ENCODE data around the gene SLC27A4. TPM values are rescaled to one million over a fixed set of nuclear protein-coding genes. Genes with fewer than 3 reads are reported as not detected.

SLC27A4 gene
- total RNA-seq, 1 donor from 2014 or later: 9.4 TPM

DNA sequence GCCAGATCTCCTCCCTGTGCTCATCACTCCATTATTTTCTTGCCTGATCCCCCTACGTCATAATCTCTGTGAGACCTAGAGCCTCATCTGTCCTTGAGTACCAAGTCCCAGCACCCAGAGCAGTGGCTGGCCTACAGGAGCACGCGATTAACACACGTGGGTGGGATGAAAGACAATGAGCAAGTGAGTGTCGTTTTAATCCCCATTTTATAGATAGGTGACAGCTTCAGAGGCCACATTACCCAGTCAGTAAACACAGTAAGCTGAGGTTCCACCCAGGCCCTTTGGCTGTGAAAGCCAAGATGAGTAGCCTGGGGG is 35.4 kb upstream of the SLC27A4 start:
- Histone ChIP-seq H3K9me3 (ENCODE audit: control insufficient read depth in 3 of 3, low read length in 3 of 3) (no peaks in the 10 kb centered on the region), H3K4me1 (ENCODE audit: control insufficient read depth in 3 of 3, insufficient read depth in 3 of 3, low read length in 3 of 3) (peaks cover 0 to 4% (median 4%) of the 10 kb centered on the region in 3 donors), H3K9ac (ENCODE audit: low read depth in 1 of 3, low read length in 3 of 3) (no peak overlapping the region), H3K36me3 (ENCODE audit: control insufficient read depth in 3 of 3, insufficient read depth in 3 of 3, low read length in 3 of 3) (peaks cover 12 to 14% (median 12%) of the 10 kb centered on the region in 3 donors), H3K27me3 (ENCODE audit: control insufficient read depth in 3 of 3, insufficient read depth in 3 of 3, low read length in 3 of 3) (no peaks in the 10 kb centered on the region), H3K4me3 (ENCODE audit: low read length in 3 of 3) (no peak overlapping the region), H3K27ac (ENCODE audit: low read depth, low read length) (no peak overlapping the region)

DNA sequence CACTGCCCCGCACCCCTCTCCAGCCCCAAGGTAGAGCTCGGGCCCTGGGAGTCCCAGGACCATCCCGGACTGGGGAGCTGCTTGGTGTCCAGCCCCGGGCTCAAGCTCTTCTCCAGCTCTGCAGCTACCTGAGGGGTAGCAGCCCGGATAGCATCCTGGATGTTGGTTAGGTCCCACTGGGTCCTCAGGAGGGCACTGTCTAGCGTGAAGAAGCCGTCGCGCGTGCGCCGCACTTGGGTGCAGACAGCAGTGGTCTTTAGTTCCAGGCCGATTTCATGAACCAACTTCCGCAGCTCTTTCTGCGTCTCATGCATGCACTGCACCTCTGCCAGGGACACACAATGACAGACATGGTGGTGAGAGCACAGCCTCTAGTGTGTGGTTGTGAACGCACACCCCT is 30.8 kb upstream of the SLC27A4 start:
- Histone ChIP-seq H3K27ac (ENCODE audit: low read depth, low read length) (no peak overlapping the region), H3K4me1 (ENCODE audit: control insufficient read depth in 3 of 3, insufficient read depth in 3 of 3, low read length in 3 of 3) (peaks cover 4 to 15% (median 15%) of the 10 kb centered on the region in 3 donors), H3K4me3 (ENCODE audit: low read length in 3 of 3) (no peak overlapping the region), H3K36me3 (ENCODE audit: control insufficient read depth in 3 of 3, insufficient read depth in 3 of 3, low read length in 3 of 3) (peaks cover 28 to 37% (median 31%) of the 10 kb centered on the region in 3 donors), H3K9ac (ENCODE audit: low read depth in 1 of 3, low read length in 3 of 3) (peak overlapping the region in 2 of 3 donors; percentile 33 to 40), H3K9me3 (ENCODE audit: control insufficient read depth in 3 of 3, low read length in 3 of 3) (no peaks in the 10 kb centered on the region), H3K27me3 (ENCODE audit: control insufficient read depth in 3 of 3, insufficient read depth in 3 of 3, low read length in 3 of 3) (no peaks in the 10 kb centered on the region)

DNA sequence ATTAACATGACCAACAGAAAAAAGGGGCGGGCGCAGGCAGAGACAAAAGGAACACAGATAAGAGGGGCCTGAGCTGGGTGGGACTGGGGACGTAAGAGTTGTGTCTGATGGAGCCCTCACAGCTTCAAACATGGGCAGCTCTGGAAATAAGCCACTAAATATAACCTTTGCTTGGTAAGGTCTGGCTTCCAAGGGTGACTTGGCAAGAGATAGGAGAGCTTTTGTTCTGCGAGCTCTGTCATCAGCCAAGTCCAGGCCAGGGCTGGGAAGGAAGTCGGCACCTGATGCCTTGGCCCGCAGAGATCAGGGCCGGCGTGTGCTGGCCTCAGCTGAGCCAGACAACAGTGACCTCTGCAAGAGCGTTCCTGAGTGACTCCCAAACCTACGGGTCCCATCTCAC is 29.9 kb upstream of the SLC27A4 start:
- H3K4me3 ChIP-seq (ENCODE audit: low read length in 3 of 3): no peak overlapping the region
- no peaks in the 10 kb centered on the region for H3K9me3 ChIP-seq (ENCODE audit: control insufficient read depth in 3 of 3, low read length in 3 of 3)
- H3K9ac ChIP-seq (ENCODE audit: low read depth in 1 of 3, low read length in 3 of 3): peak overlapping the region in 2 of 3 donors; percentile 33 to 55
- no peaks in the 10 kb centered on the region for H3K27me3 ChIP-seq (ENCODE audit: control insufficient read depth in 3 of 3, insufficient read depth in 3 of 3, low read length in 3 of 3)
- H3K27ac ChIP-seq (ENCODE audit: low read depth, low read length): peak overlapping the region; percentile 75
- peaks cover 4 to 15% (median 15%) of the 10 kb centered on the region in 3 donors for H3K4me1 ChIP-seq (ENCODE audit: control insufficient read depth in 3 of 3, insufficient read depth in 3 of 3, low read length in 3 of 3)
- H3K36me3 ChIP-seq (ENCODE audit: control insufficient read depth in 3 of 3, insufficient read depth in 3 of 3, low read length in 3 of 3): peaks cover 36 to 43% (median 39%) of the 10 kb centered on the region in 3 donors

DNA sequence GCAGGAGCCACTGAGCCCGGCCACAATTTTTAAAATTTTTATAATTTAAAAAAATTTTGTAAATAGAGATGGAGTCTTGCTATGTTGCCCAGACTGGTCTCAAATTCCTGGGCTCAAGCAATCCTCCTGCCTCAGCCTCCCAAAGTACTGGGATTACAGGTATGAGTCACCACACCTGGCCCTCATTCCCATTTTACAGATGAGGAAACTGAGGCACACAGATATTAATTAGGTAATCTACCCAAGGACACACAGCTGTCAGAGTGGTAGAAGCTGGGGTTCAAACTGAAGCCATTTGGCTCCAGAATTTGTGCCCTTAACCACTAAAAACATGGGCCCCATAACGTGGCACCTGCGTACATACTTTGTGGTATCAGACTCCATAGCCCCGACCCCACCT is 25.6 kb upstream of the SLC27A4 start:
- H3K27me3 ChIP-seq (ENCODE audit: control insufficient read depth in 3 of 3, insufficient read depth in 3 of 3, low read length in 3 of 3): no peaks in the 10 kb centered on the region
- no peak overlapping the region for H3K27ac ChIP-seq (ENCODE audit: low read depth, low read length)
- no peaks in the 10 kb centered on the region for H3K9me3 ChIP-seq (ENCODE audit: control insufficient read depth in 3 of 3, low read length in 3 of 3)
- H3K4me1 ChIP-seq (ENCODE audit: control insufficient read depth in 3 of 3, insufficient read depth in 3 of 3, low read length in 3 of 3): peaks cover 4 to 14% (median 13%) of the 10 kb centered on the region in 3 donors
- no peak overlapping the region for H3K9ac ChIP-seq (ENCODE audit: low read depth in 1 of 3, low read length in 3 of 3)
- no peak overlapping the region for H3K4me3 ChIP-seq (ENCODE audit: low read length in 3 of 3)
- peaks cover 40 to 56% (median 52%) of the 10 kb centered on the region in 3 donors for H3K36me3 ChIP-seq (ENCODE audit: control insufficient read depth in 3 of 3, insufficient read depth in 3 of 3, low read length in 3 of 3)

DNA sequence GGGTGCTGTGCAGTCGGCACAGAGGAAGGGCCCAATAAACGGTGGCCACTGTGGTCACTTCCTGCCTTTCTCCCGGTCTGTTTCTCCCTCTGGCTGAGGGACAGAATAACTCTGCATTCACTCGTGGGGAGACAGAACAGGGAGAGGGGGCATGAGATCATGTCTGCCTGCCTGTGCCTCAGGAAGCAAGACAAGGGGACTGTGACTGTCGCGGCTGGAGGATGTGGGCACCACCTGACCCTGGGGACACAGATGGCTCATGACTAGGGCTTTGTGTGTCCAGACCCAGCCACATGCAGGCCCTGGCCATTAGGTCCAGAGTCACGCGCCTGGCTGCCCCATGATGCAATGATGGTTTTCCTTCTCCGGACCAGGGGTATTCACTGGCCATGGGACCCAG is 23.9 kb upstream of the SLC27A4 start:
- Histone ChIP-seq H3K4me1 (ENCODE audit: control insufficient read depth in 3 of 3, insufficient read depth in 3 of 3, low read length in 3 of 3) (peaks cover 4 to 5% (median 4%) of the 10 kb centered on the region in 3 donors), H3K4me3 (ENCODE audit: low read length in 3 of 3) (no peak overlapping the region), H3K27ac (ENCODE audit: low read depth, low read length) (no peak overlapping the region), H3K27me3 (ENCODE audit: control insufficient read depth in 3 of 3, insufficient read depth in 3 of 3, low read length in 3 of 3) (no peaks in the 10 kb centered on the region), H3K9ac (ENCODE audit: low read depth in 1 of 3, low read length in 3 of 3) (no peak overlapping the region), H3K9me3 (ENCODE audit: control insufficient read depth in 3 of 3, low read length in 3 of 3) (no peaks in the 10 kb centered on the region), H3K36me3 (ENCODE audit: control insufficient read depth in 3 of 3, insufficient read depth in 3 of 3, low read length in 3 of 3) (peaks cover 30 to 41% (median 41%) of the 10 kb centered on the region in 3 donors)

DNA sequence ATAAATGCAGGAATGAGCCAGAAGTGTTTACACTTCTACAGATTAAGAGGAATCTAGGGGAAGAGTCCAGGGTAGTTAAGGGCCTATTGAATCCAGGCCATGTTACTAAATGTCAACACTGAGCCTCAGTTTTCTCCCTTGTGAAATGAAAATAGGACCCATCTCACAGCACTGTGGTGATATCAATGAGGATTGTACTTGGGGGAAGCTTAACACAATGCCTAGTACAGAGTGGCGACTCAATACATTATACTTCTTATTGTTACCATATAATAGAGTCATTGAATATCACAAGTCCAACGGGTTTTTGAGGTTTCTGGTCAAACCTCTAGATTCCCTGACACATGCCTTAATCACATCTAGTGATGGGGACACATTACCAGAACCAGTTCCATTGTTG is 22.7 kb upstream of the SLC27A4 start:
- H3K27me3 ChIP-seq (ENCODE audit: control insufficient read depth in 3 of 3, insufficient read depth in 3 of 3, low read length in 3 of 3): no peaks in the 10 kb centered on the region
- H3K4me1 ChIP-seq (ENCODE audit: control insufficient read depth in 3 of 3, insufficient read depth in 3 of 3, low read length in 3 of 3): peaks cover 8 to 11% (median 10%) of the 10 kb centered on the region in 3 donors
- H3K4me3 ChIP-seq (ENCODE audit: low read length in 3 of 3): no peak overlapping the region
- H3K36me3 ChIP-seq (ENCODE audit: control insufficient read depth in 3 of 3, insufficient read depth in 3 of 3, low read length in 3 of 3): peaks cover 31 to 41% (median 40%) of the 10 kb centered on the region in 3 donors
- no peak overlapping the region for H3K9ac ChIP-seq (ENCODE audit: low read depth in 1 of 3, low read length in 3 of 3)
- H3K27ac ChIP-seq (ENCODE audit: low read depth, low read length): no peak overlapping the region
- H3K9me3 ChIP-seq (ENCODE audit: control insufficient read depth in 3 of 3, low read length in 3 of 3): no peaks in the 10 kb centered on the region

DNA sequence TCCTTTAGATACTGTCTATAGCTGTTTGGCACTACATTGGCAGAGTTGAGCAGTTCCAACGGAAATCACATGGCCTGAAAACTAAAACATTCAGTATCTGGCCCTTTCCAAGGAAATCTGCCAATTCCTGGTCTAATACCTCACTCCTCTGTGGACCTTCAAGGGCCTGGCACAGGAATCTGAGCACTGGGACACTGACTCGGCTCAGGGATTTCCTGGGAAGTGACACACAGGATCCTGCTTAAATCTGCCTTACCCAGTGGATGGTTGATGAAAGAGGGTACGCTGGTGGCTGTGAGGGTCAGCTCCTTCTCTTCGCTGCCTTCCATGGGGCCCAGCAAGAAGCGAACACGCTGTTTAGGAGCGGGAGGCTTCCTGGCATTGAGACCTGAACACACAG is 19.0 kb upstream of the SLC27A4 start:
- H3K9ac ChIP-seq (ENCODE audit: low read depth in 1 of 3, low read length in 3 of 3): peak overlapping the region; percentile 3 to 99 (median 67)
- H3K27ac ChIP-seq (ENCODE audit: low read depth, low read length): no peak overlapping the region
- H3K4me3 ChIP-seq (ENCODE audit: low read length in 3 of 3): peak overlapping the region; percentile 81 to 100 (median 100)
- H3K27me3 ChIP-seq (ENCODE audit: control insufficient read depth in 3 of 3, insufficient read depth in 3 of 3, low read length in 3 of 3): no peaks in the 10 kb centered on the region
- H3K9me3 ChIP-seq (ENCODE audit: control insufficient read depth in 3 of 3, low read length in 3 of 3): no peaks in the 10 kb centered on the region
- H3K36me3 ChIP-seq (ENCODE audit: control insufficient read depth in 3 of 3, insufficient read depth in 3 of 3, low read length in 3 of 3): peaks cover 28 to 39% (median 37%) of the 10 kb centered on the region in 3 donors
- peaks cover 18 to 32% (median 23%) of the 10 kb centered on the region in 3 donors for H3K4me1 ChIP-seq (ENCODE audit: control insufficient read depth in 3 of 3, insufficient read depth in 3 of 3, low read length in 3 of 3)

DNA sequence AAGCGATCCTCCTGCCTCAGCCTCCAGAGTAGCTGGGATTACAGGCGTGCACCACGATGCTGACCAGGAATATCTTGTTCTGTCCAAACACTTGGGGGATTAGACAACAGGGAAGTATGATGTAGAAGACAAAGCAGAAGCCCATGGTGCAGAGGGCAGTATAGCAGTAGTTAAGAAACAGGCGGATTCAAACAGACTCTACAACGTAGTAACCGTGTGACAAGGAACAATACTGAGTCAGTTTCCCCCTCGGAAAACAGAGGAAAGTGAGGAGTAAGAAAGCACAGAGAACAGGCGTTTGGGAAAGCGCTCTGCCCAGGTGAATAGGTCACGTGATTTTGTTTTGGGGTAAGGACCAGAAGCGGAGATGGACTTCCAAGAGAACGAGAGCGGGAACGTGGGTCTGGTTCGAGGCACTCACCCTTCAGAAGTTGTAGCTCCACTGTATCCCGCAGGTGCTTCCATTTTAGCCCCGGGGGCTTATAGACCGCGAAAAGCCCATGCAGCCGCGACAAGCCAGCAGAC is 18.4 kb upstream of the SLC27A4 start:
- peak overlapping the region; percentile 74 for H3K27ac ChIP-seq (ENCODE audit: low read depth, low read length)
- peak overlapping the region; percentile 81 to 100 (median 100) for H3K4me3 ChIP-seq (ENCODE audit: low read length in 3 of 3)
- peak overlapping the region; percentile 67 to 99 (median 98) for H3K9ac ChIP-seq (ENCODE audit: low read depth in 1 of 3, low read length in 3 of 3)
- peaks cover 22 to 36% (median 33%) of the 10 kb centered on the region in 3 donors for H3K36me3 ChIP-seq (ENCODE audit: control insufficient read depth in 3 of 3, insufficient read depth in 3 of 3, low read length in 3 of 3)
- H3K27me3 ChIP-seq (ENCODE audit: control insufficient read depth in 3 of 3, insufficient read depth in 3 of 3, low read length in 3 of 3): no peaks in the 10 kb centered on the region
- no peaks in the 10 kb centered on the region for H3K9me3 ChIP-seq (ENCODE audit: control insufficient read depth in 3 of 3, low read length in 3 of 3)
- peaks cover 18 to 32% (median 23%) of the 10 kb centered on the region in 3 donors for H3K4me1 ChIP-seq (ENCODE audit: control insufficient read depth in 3 of 3, insufficient read depth in 3 of 3, low read length in 3 of 3)

DNA sequence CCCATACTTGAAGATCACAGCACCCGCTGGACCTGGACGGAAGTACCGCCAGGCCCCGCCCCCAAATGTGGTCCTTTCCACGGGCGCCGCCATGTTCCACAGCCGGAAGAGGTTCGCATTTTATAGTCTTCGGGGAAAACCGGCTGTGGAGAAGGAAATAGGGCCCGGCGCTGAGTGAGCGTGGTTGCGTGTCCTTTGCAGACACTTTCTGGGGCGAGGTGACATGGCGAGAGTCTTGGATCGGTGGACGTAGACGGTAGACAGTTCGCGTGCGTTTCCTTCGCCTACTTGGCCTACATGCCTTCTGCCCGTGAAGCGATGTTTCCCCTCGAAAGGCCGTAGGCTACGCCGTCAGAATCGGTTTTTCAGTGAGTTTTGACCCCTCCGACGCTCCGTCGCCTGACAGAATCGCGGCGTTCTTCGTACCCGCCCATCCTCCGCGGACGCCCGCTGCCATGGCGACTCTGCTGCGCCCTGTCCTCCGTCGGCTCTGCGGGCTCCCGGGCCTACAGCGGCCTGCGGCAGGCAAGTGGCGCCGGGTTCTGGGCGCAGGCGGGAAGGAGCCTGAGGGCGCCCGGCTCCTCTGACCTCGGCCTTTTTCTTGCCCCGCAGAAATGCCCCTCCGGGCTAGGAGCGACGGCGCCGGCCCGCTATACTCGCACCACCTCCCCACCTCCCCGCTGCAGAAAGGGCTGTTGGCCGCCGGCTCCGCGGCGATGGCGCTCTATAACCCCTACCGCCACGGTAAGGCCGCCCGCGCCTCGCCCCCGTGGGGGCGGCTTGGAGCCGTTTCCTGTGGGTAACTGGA is 17.7 kb upstream of the SLC27A4 start, which contains the start of the genes COQ4 and TRUB2:
Gene COQ4 (plus strand): TSS at position 436 of the 808 bp plus-strand sequence. CDS start 20 bp downstream, at position 456.
Gene TRUB2 (minus strand): TSS at position 44 of the 808 bp plus-strand sequence. CDS start 39 bp downstream, at position 5.
- Histone ChIP-seq H3K9ac (ENCODE audit: low read depth in 1 of 3, low read length in 3 of 3) (peak within 1 kb of the TSS; percentile 67 to 99 (median 98)), H3K4me3 (ENCODE audit: low read length in 3 of 3) (peak within 1 kb of the TSS; percentile 81 to 100 (median 100)), H3K27me3 (ENCODE audit: control insufficient read depth in 3 of 3, insufficient read depth in 3 of 3, low read length in 3 of 3) (no peaks in the 10 kb centered on the region), H3K36me3 (ENCODE audit: control insufficient read depth in 3 of 3, insufficient read depth in 3 of 3, low read length in 3 of 3) (peaks cover 18 to 29% (median 29%) of the 10 kb centered on the region in 3 donors), H3K9me3 (ENCODE audit: control insufficient read depth in 3 of 3, low read length in 3 of 3) (no peaks in the 10 kb centered on the region), H3K27ac (ENCODE audit: low read depth, low read length) (peak within 1 kb of the TSS; percentile 74), H3K4me1 (ENCODE audit: control insufficient read depth in 3 of 3, insufficient read depth in 3 of 3, low read length in 3 of 3) (peaks cover 18 to 32% (median 23%) of the 10 kb centered on the region in 3 donors)

Data from skeletal muscle tissue (tissue), 4 donors.